Epithelial cell of umbilical artery (primary cell): ENCODE measurements around the gene ATP6V1F. TPM values are rescaled to one million over a fixed set of nuclear protein-coding genes. Genes with fewer than 3 reads are reported as not detected.

Experiments
- total RNA-seq: library from RNA; depleted of rRNA; stranded (reverse); fragments of >200 nt; gene quantifications from 2 replicates; pipeline ENCODE4 v1.2.3, GENCODE V29; 2014

ATP6V1F gene
- 115 and 150 TPM in 2 replicates for total RNA-seq

GRCh38 chr7:128862571-128863432 is at the start of gene ATP6V1F:
TSS of gene ATP6V1F (plus strand) at chr7:128862856. CDS start at chr7:128862905, 49 bp downstream.

GRCh38 chr7:128830231-128831177 is 32.2 kb upstream of the ATP6V1F start, which contains the start of gene FLNC:
TSS of gene FLNC (plus strand) at chr7:128830406. CDS start at chr7:128830638, 232 bp downstream.

GRCh38 chr7:128910569-128910945 is 47.9 kb downstream of the ATP6V1F start, which contains the start of gene KCP:
TSS of gene KCP (minus strand) at chr7:128910709. CDS start at chr7:128910676, 33 bp downstream.

Other genes starting within 250 kb of the ATP6V1F start
- 0.32 and 0.46 TPM in 2 replicates for gene GARIN1A, start 190.6 kb upstream of the ATP6V1F start, total RNA-seq
- gene CALU, start 123.5 kb upstream of the ATP6V1F start, total RNA-seq: 560 and 563 TPM in 2 replicates
- not detected in 2 replicates for gene OPN1SW, start 87.1 kb upstream of the ATP6V1F start, total RNA-seq
- 1.6 and 3.8 TPM in 2 replicates for gene CCDC136, start 70.9 kb upstream of the ATP6V1F start, total RNA-seq
- 66.6 and 74.8 TPM in 2 replicates for gene FLNC, start 32.5 kb upstream of the ATP6V1F start, total RNA-seq
- gene KCP, start 47.9 kb downstream of the ATP6V1F start, total RNA-seq: under 0.01 TPM in 1 of 2 replicates, not detected in the other
- 0.32 and 1.7 TPM in 2 replicates for gene IRF5, start 75.1 kb downstream of the ATP6V1F start, total RNA-seq
- gene TNPO3, start 192.3 kb downstream of the ATP6V1F start, total RNA-seq: 64.3 and 67.9 TPM in 2 replicates